Sigmoid colon (tissue), 7 donors: Measurements from ENCODE around the gene HACD3. TPM values are rescaled to one million over a fixed set of nuclear protein-coding genes. Genes with fewer than 3 reads are reported as not detected.

Experiments used
- DNase-seq: peaks from one replicate; pipeline ENCODE4 v3.0.0-alpha.2; 2019
- H3K27ac ChIP-seq, 4 donors: fragments of 200-600 bp; sonication (generic); one replicate each; pipeline ENCODE4 v1.5.1; 2016 to 2019; ENCODE audit warnings: mild to moderate bottlenecking in 1 of 4
- H3K27me3 ChIP-seq, 3 donors: fragments of 200-600 bp; sonication (generic); one replicate each; pipeline ENCODE4 v1.5.1; 2019; ENCODE audit warnings: mild to moderate bottlenecking in 1 of 3
- H3K36me3 ChIP-seq, 4 donors: fragments of 200-600 bp; sonication (generic); one replicate each; pipeline ENCODE4 v1.5.1; 2016 to 2019
- H3K4me1 ChIP-seq, 4 donors: fragments of 200-600 bp; sonication (generic); one replicate each; pipeline ENCODE4 v1.5.1; 2017 to 2019
- H3K4me3 ChIP-seq, 4 donors: fragments of 200-600 bp; sonication (generic); one replicate each; pipeline ENCODE4 v1.5.1; 2017 to 2019; ENCODE audit warnings: mild to moderate bottlenecking in 2 of 4, moderate library complexity in 1 of 4
- H3K9me3 ChIP-seq, 4 donors: fragments of 200-600 bp in 3 of 4; sonication (generic) in 3 of 4; one replicate each; pipeline versions ENCODE4 v1.5.1 to v1.6.1; 2013 to 2019
- EP300 ChIP-seq, 4 donors: sonication (generic); formaldehyde crosslinking; IDR thresholded peaks; one replicate each; pipeline ENCODE4 v1.6.1; 2017; ENCODE audit warnings: antibody characterized with exemption in 4 of 4
- POLR2A ChIP-seq, 2 donors: fragments of 450-650 bp; IDR thresholded peaks; one replicate each; pipeline ENCODE4 v1.6.1; 2016; ENCODE audit warnings: antibody characterized with exemption in 2 of 2, mild to moderate bottlenecking in 2 of 2, moderate library complexity in 2 of 2
- POLR2AphosphoS5 ChIP-seq, 4 donors: sonication (generic); formaldehyde crosslinking; IDR thresholded peaks; one replicate each; pipeline ENCODE4 v1.6.1; 2017; ENCODE audit warnings: antibody characterized with exemption in 4 of 4
- WGBS, 2 donors: extraction: QIAGEN DNeasy Blood & Tissue Kit; methylation state at CpG; one replicate each; pipeline ENCODE4 v1.1.7; 2013; 5-methylcytosine and 5-hydroxymethylcytosine counted together
- intact Hi-C: fragments of 100-400 bp; cut with DNase I; formaldehyde crosslinking; loops from one replicate; pipeline ENCODE4 v1.15.1; 2023
- polyA plus RNA-seq, 3 donors: library from polyadenylated mRNA; stranded (reverse); fragments of 200-250 nt; gene quantifications; one replicate each; pipeline ENCODE4 v1.2.3, GENCODE V29; 2013
- total RNA-seq, 4 donors: library from RNA; depleted of rRNA; stranded (reverse); fragments of >200 nt; gene quantifications; one replicate each; pipeline ENCODE4 v1.1.0, GENCODE V29; 2016
- TF ChIP-seq, protein P1 (sequence below), 4 experiments: fragments of 450-650 bp in 3 of 4; fragments of 200-600 bp in 1 of 4; IDR thresholded peaks; one replicate each; pipeline ENCODE4 v1.5.1; 2016 to 2019; ENCODE audit warnings: antibody characterized with exemption in 4 of 4, mild to moderate bottlenecking in 3 of 4, moderate library complexity in 2 of 4
- donor health status: healthy with polysubstance abuse.
- donor health status: Bipolar disorder and iron deficiency.
- donor health status: healthy.

The HACD3 gene
- total and polyA plus RNA-seq, 7 donors: 3.0 to 37.2 (median 29.6) TPM

DNA sequence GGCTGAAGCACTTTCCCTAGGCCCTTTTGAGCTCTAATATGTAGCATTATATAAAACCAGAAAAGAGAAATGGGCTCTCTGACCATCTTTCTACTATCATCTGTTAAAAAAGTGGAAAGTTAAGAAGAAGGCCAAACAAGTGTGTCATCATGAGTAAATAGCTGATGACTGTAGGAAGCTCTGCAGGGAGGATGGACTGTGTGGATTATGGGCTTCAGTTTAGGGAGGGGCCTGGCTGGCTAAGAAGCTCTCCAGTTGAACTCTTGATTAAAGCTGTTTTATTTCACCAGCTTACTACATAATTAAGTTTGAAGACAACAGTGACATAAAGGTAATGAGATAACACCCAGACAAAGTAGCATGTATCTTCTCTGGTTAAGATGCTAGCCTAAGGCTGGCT is 50.0 kb downstream of the HACD3 start:
- DNase-seq: no peak
- no peak overlapping the region for H3K4me3 ChIP-seq
- intact Hi-C loops: no loop called here
- TF ChIP-seq EP300 (IDR thresholded peaks at IDR 0.05): no peak
- TF ChIP-seq POLR2AphosphoS5 (IDR thresholded peaks at IDR 0.05): no peak
- no peak for TF ChIP-seq POLR2A (IDR thresholded peaks at IDR 0.05)
- TF ChIP-seq, protein P1, sequence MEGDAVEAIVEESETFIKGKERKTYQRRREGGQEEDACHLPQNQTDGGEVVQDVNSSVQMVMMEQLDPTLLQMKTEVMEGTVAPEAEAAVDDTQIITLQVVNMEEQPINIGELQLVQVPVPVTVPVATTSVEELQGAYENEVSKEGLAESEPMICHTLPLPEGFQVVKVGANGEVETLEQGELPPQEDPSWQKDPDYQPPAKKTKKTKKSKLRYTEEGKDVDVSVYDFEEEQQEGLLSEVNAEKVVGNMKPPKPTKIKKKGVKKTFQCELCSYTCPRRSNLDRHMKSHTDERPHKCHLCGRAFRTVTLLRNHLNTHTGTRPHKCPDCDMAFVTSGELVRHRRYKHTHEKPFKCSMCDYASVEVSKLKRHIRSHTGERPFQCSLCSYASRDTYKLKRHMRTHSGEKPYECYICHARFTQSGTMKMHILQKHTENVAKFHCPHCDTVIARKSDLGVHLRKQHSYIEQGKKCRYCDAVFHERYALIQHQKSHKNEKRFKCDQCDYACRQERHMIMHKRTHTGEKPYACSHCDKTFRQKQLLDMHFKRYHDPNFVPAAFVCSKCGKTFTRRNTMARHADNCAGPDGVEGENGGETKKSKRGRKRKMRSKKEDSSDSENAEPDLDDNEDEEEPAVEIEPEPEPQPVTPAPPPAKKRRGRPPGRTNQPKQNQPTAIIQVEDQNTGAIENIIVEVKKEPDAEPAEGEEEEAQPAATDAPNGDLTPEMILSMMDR (IDR thresholded peaks at IDR 0.05): no peak
- H3K36me3 ChIP-seq: peaks cover 12 to 100% (median 24%) of the 10 kb centered on the region in 4 donors
- H3K9me3 ChIP-seq: no peaks in the 10 kb centered on the region
- H3K4me1 ChIP-seq: no peaks in the 10 kb centered on the region
- H3K27me3 ChIP-seq: no peaks in the 10 kb centered on the region
- no peak overlapping the region for H3K27ac ChIP-seq

DNA sequence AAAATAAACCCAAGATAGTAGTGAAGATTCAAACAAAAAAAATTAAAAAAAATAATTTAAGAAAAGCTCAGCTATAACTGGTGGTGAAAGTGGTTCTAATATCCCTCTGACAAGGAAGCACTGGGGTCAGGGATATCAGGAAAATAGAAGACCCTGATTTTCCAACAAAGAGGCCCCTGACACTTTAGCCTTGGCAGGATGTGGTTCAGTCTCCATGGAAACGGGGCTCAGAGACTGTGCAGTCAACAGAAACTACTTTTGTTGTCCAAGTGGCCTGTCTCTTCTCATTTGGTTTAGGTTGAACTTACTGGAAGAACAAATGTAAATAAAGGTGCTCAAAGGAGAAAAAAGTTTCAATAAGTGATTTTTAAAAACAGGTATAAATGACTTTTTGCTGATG is 53.4 kb downstream of the HACD3 start:
- H3K27ac ChIP-seq: no peak overlapping the region
- no peak for TF ChIP-seq POLR2AphosphoS5 (IDR thresholded peaks at IDR 0.05)
- TF ChIP-seq EP300 (IDR thresholded peaks at IDR 0.05): no peak
- TF ChIP-seq POLR2A (IDR thresholded peaks at IDR 0.05): no peak
- TF ChIP-seq, protein P1 (IDR thresholded peaks at IDR 0.05): no peak

DNA sequence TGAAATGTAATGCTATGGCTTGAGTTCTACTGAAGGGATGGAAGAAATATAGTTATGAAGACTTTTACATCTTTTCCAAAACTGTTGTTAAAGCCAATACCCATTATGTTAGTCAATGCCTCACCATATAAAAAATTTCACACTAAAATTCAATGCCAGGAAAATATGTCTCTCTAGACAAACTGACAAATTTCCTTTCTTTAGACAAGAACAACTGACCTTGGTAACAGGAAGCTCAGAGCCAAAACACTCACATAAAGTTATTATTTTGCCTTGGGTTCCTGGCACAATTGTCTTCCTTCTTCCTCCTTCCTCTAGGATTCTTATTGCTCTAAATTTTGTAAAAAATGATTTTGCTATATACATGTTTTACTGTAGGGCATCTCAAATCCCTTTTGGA is 54.0 kb downstream of the HACD3 start:
- DNase-seq: no peak
- TF ChIP-seq POLR2A (IDR thresholded peaks at IDR 0.05): no peak
- TF ChIP-seq, protein P1 (IDR thresholded peaks at IDR 0.05): no peak
- no peak overlapping the region for H3K4me3 ChIP-seq
- H3K27ac ChIP-seq: no peak overlapping the region
- no peaks in the 10 kb centered on the region for H3K27me3 ChIP-seq
- no peaks in the 10 kb centered on the region for H3K9me3 ChIP-seq
- intact Hi-C loops: no loop called here
- peaks cover 12 to 99% (median 29%) of the 10 kb centered on the region in 4 donors for H3K36me3 ChIP-seq
- H3K4me1 ChIP-seq: no peaks in the 10 kb centered on the region

More for the DNA sequence above, 53.4 kb downstream of the HACD3 start:
- Histone ChIP-seq H3K36me3 (peaks cover 12 to 100% (median 31%) of the 10 kb centered on the region in 4 donors), H3K9me3 (no peaks in the 10 kb centered on the region), H3K4me1 (no peaks in the 10 kb centered on the region), H3K4me3 (no peak overlapping the region), H3K27me3 (no peaks in the 10 kb centered on the region)
- WGBS, 2 donors: 28 to 67% methylated on average over 1 of the region's 1 CpG
- intact Hi-C loops: no loop called here
- DNase-seq: no peak

DNA sequence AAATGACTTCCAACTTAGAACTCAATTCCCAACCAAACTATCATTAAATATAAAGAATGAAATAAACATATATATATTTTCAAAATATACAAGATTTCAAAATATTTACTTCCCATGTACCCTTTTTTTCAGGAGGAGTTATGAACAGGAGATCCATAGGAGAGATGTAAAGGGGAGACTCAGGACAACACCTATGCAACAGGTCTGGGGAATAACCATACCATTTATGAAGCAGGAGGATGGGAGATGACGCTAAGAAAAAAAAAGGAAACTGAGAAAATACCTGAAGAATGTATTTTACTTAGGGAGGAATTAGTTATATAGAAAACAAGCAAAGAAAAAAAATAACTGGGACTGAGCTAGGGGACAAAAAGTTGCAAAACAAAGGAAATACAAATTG is 56.8 kb downstream of the HACD3 start:
- peaks cover 2 to 99% (median 42%) of the 10 kb centered on the region in 4 donors for H3K36me3 ChIP-seq
- no peak for TF ChIP-seq POLR2AphosphoS5 (IDR thresholded peaks at IDR 0.05)
- TF ChIP-seq, protein P1 (IDR thresholded peaks at IDR 0.05): no peak
- TF ChIP-seq EP300 (IDR thresholded peaks at IDR 0.05): no peak
- no peak for TF ChIP-seq POLR2A (IDR thresholded peaks at IDR 0.05)
- H3K9me3 ChIP-seq: no peaks in the 10 kb centered on the region
- no peaks in the 10 kb centered on the region for H3K4me1 ChIP-seq
- intact Hi-C loops: no loop called here
- DNase-seq: no peak
- H3K4me3 ChIP-seq: no peak overlapping the region
- no peak overlapping the region for H3K27ac ChIP-seq
- WGBS, 2 donors: 96% methylated on average over 1 of the region's 1 CpG
- no peaks in the 10 kb centered on the region for H3K27me3 ChIP-seq

DNA sequence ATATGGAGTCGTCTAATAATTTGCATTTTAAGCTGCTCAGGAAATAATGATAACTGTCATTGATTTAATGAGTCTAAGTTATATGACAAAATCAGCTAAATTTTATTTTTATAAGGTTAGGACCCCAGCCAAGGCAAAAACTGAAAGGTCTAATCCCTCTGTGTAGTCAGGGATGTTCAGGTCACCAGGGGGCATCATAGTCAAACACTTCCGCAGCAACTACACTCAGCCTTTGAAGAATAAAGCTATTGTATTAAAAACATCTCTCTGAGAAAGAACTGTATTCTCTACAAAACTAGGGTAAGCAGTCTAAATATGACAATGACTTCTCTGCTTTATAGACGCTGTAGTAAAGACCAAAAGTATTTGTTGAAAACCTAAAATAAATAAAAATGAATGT is 65.7 kb downstream of the HACD3 start:
- Histone ChIP-seq H3K27ac (no peak overlapping the region), H3K4me3 (no peak overlapping the region), H3K36me3 (peaks cover 22 to 98% (median 55%) of the 10 kb centered on the region in 4 donors), H3K27me3 (no peaks in the 10 kb centered on the region), H3K9me3 (no peaks in the 10 kb centered on the region), H3K4me1 (no peaks in the 10 kb centered on the region)
- DNase-seq: no peak
- no peak for TF ChIP-seq EP300 (IDR thresholded peaks at IDR 0.05)
- no peak for TF ChIP-seq POLR2A (IDR thresholded peaks at IDR 0.05)
- TF ChIP-seq, protein P1 (IDR thresholded peaks at IDR 0.05): no peak
- no peak for TF ChIP-seq POLR2AphosphoS5 (IDR thresholded peaks at IDR 0.05)
- 78 to 82% methylated on average over 3 of the region's 3 CpGs for WGBS, 2 donors
- intact Hi-C loops: no loop called here
